Transverse colon (tissue), 4 donors: ENCODE measurements around the gene CAMTA1.

Experiments
- EP300 ChIP-seq: sonication (generic); formaldehyde crosslinking; IDR thresholded peaks from one replicate; pipeline ENCODE4 v1.6.1; 2017; ENCODE audit warnings: antibody characterized with exemption, low read depth
- POLR2A ChIP-seq: fragments of 450-650 bp; IDR thresholded peaks from one replicate; pipeline ENCODE4 v1.6.1; 2016; ENCODE audit warnings: antibody characterized with exemption, mild to moderate bottlenecking, moderate library complexity
- POLR2AphosphoS5 ChIP-seq, 3 donors: sonication (generic); formaldehyde crosslinking; IDR thresholded peaks; one replicate each; pipeline ENCODE4 v1.6.1; 2016; ENCODE audit warnings: antibody characterized with exemption in 3 of 3
- TF ChIP-seq, protein P1 (sequence below), 5 experiments: fragments of 200-600 bp in 3 of 5; fragments of 450-650 bp in 2 of 5; sonication (generic) in 3 of 5; IDR thresholded peaks; 1 replicate in 2 of 5; 2 replicates in 3 of 5; pipeline ENCODE4 v1.5.1; 2016 to 2017; ENCODE audit warnings: antibody characterized with exemption in 5 of 5, inconsistent platforms in 3 of 5, mild to moderate bottlenecking in 2 of 5, moderate library complexity in 1 of 5

GRCh38 chr1:7225711-7226505, 440.7 kb downstream of the CAMTA1 start:
- TF ChIP-seq, protein P1, sequence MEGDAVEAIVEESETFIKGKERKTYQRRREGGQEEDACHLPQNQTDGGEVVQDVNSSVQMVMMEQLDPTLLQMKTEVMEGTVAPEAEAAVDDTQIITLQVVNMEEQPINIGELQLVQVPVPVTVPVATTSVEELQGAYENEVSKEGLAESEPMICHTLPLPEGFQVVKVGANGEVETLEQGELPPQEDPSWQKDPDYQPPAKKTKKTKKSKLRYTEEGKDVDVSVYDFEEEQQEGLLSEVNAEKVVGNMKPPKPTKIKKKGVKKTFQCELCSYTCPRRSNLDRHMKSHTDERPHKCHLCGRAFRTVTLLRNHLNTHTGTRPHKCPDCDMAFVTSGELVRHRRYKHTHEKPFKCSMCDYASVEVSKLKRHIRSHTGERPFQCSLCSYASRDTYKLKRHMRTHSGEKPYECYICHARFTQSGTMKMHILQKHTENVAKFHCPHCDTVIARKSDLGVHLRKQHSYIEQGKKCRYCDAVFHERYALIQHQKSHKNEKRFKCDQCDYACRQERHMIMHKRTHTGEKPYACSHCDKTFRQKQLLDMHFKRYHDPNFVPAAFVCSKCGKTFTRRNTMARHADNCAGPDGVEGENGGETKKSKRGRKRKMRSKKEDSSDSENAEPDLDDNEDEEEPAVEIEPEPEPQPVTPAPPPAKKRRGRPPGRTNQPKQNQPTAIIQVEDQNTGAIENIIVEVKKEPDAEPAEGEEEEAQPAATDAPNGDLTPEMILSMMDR (IDR thresholded peaks at IDR 0.05) = no peak
- TF ChIP-seq POLR2AphosphoS5 (IDR thresholded peaks at IDR 0.05) = no peak
- TF ChIP-seq POLR2A = no peak
- TF ChIP-seq EP300 = no peak
